GM23338 (cell line): Measurements from ENCODE around the gene ZBTB46. TPM values are rescaled to one million over a fixed set of nuclear protein-coding genes. Genes with fewer than 3 reads are reported as not detected.

Source experiments
- ATAC-seq: fragments of 200-7000 bp; cut with Tn5 transposase; 3 replicates; pipeline ENCODE4 v1.9.1; 2020
- DNase-seq: peaks from one replicate; pipeline ENCODE4 v3.0.0-alpha.2; 2015; ENCODE audit warnings: low spot score
- H2AFZ ChIP-seq: fragments of 200-600 bp; sonication (generic); 2 replicates; pipeline ENCODE4 v1.8.0; 2016; ENCODE audit warnings: antibody characterized with exemption, mild to moderate bottlenecking, moderate library complexity
- H3F3A ChIP-seq: fragments of 200-600 bp; sonication (generic); replicated peaks from 2 replicates; pipeline ENCODE4 v1.8.0; 2017; ENCODE audit warnings: antibody characterized with exemption, mixed run types, low read depth
- H3K27ac ChIP-seq: fragments of 200-600 bp; sonication (generic); 2 replicates; pipeline ENCODE4 v1.6.1; 2016; ENCODE audit warnings: low read depth
- H3K27me3 ChIP-seq: fragments of 200-600 bp; sonication (generic); 2 replicates; pipeline ENCODE4 v1.8.0; 2016; ENCODE audit warnings: mild to moderate bottlenecking, mixed run types, moderate library complexity; ENCODE audit not compliant: insufficient read depth
- H3K36me3 ChIP-seq: fragments of 200-600 bp; sonication (generic); 2 replicates; pipeline ENCODE4 v1.8.0; 2016; ENCODE audit warnings: mild to moderate bottlenecking; ENCODE audit not compliant: insufficient read depth
- H3K4me1 ChIP-seq: fragments of 200-600 bp; sonication (generic); 2 replicates; pipeline ENCODE4 v1.8.0; 2016; ENCODE audit warnings: mild to moderate bottlenecking, moderate library complexity; ENCODE audit not compliant: insufficient read depth
- H3K4me2 ChIP-seq: fragments of 200-600 bp; sonication (generic); 2 replicates; pipeline ENCODE4 v1.7.1; 2017; ENCODE audit warnings: mixed run types
- H3K4me3 ChIP-seq: fragments of 200-600 bp; sonication (generic); 2 replicates; pipeline ENCODE4 v1.6.1; 2016; ENCODE audit warnings: mixed run types
- H3K79me2 ChIP-seq: fragments of 200-600 bp; sonication (generic); replicated peaks from 2 replicates; pipeline ENCODE4 v1.8.0; 2017; ENCODE audit warnings: mild to moderate bottlenecking; ENCODE audit not compliant: insufficient read depth
- H3K9me2 ChIP-seq: fragments of 200-600 bp; sonication (generic); 2 replicates; pipeline ENCODE4 v1.8.0; 2017; ENCODE audit not compliant: insufficient read depth
- H4K20me1 ChIP-seq: fragments of 200-600 bp; sonication (generic); replicated peaks from 2 replicates; pipeline ENCODE4 v1.8.0; 2017; ENCODE audit warnings: mild to moderate bottlenecking; ENCODE audit not compliant: insufficient read depth
- H3K27ac Mint-ChIP-seq: 2 replicates; pipeline ENCODE4 v1.8.0; 2020; ENCODE audit warnings: inconsistent platforms, mild to moderate bottlenecking, moderate library complexity, mixed read lengths
- H3K27me3 Mint-ChIP-seq: 3 replicates; pipeline ENCODE4 v1.8.0; 2022; ENCODE audit warnings: low read depth, mild to moderate bottlenecking, moderate library complexity, mixed read lengths, inconsistent platforms; ENCODE audit not compliant: insufficient read depth, poor library complexity
- H3K36me3 Mint-ChIP-seq: 3 replicates; pipeline ENCODE4 v1.8.0; 2021; ENCODE audit warnings: low read depth, mild to moderate bottlenecking, inconsistent platforms, moderate library complexity, mixed read lengths
- H3K4me1 Mint-ChIP-seq: 3 replicates; pipeline ENCODE4 v1.8.0; 2020; ENCODE audit warnings: mild to moderate bottlenecking, inconsistent platforms, mixed read lengths
- H3K4me3 Mint-ChIP-seq: 3 replicates; pipeline ENCODE4 v1.8.0; 2021; ENCODE audit warnings: moderate library complexity, mild to moderate bottlenecking, inconsistent platforms, mixed read lengths
- H3K9me3 Mint-ChIP-seq: 3 replicates; pipeline ENCODE4 v1.8.0; 2020; ENCODE audit warnings: moderate library complexity, mild to moderate bottlenecking, inconsistent platforms, mixed read lengths
- CREB1 ChIP-seq: fragments of 250-450 bp; sonication (Bioruptor Pico); IDR thresholded peaks from 2 replicates; pipeline ENCODE4 v1.5.0; 2020; ENCODE audit warnings: low read depth, mild to moderate bottlenecking, moderate library complexity
- CTCF ChIP-seq, 2 experiments: fragments of 200-600 bp in 1 of 2; sonication (generic) in 1 of 2; conservative IDR thresholded peaks; 2 replicates each; pipeline versions ENCODE4 v1.5.1 to v1.6.1; 2016 to 2017; ENCODE audit warnings: antibody characterized with exemption in 2 of 2, low read depth in 2 of 2, mild to moderate bottlenecking in 2 of 2, moderate library complexity in 1 of 2
- ETS1 ChIP-seq: IDR thresholded peaks from 2 replicates; pipeline ENCODE4 v1.6.1; 2016; ENCODE audit warnings: antibody characterized with exemption
- EZH2 ChIP-seq: fragments of 200-600 bp; sonication (generic); IDR thresholded peaks from one replicate; pipeline ENCODE4 v1.8.0; 2017; ENCODE audit warnings: antibody characterized with exemption, mild to moderate bottlenecking, low read depth; ENCODE audit not compliant: unreplicated experiment
- ZNF331 ChIP-seq: fragments of 250-450 bp; sonication (Bioruptor Pico); IDR thresholded peaks from 2 replicates; pipeline ENCODE4 v1.5.0; 2020; ENCODE audit warnings: low read depth, mild to moderate bottlenecking, moderate library complexity
- ZNF462 ChIP-seq: fragments of 250-450 bp; sonication (Bioruptor Pico); IDR thresholded peaks from 2 replicates; pipeline ENCODE4 v1.5.0; 2020; ENCODE audit warnings: mild to moderate bottlenecking, moderate library complexity
- polyA plus RNA-seq: library from polyadenylated mRNA; unstranded; fragments of >200 nt; fragmentation: Nextera tagmentation; extraction: Ambion mirVana; gene quantifications from 2 replicates; pipeline ENCODE4 v1.2.1, GENCODE V29; 2016
- total RNA-seq: library from RNA; depleted of rRNA; stranded (reverse); fragments of >200 nt; shearing (Covaris generic); gene quantifications from 2 replicates; pipeline ENCODE4 v1.2.3, GENCODE V29; 2014

The ZBTB46 gene
- total and polyA plus RNA-seq, 2 experiments from 2014 or later, result 3.2 to 26.9 TPM

GRCh38 chr20:63815615-63816253 lies 15.3 kb downstream of the ZBTB46 start:
- no peak for TF ChIP-seq CTCF (conservative IDR thresholded peaks at IDR 0.05; ENCODE audit: low read depth in 2 of 2)
- no peak for TF ChIP-seq ETS1
- TF ChIP-seq CREB1 (CRISPR knock-in tag), result no peak
- no peak for TF ChIP-seq ZNF331 (CRISPR knock-in tag)
- no peak for TF ChIP-seq EZH2
- no peak overlapping the region for H3K4me3 Mint-ChIP-seq
- Histone ChIP-seq H3K4me3 (no peak overlapping the region), H3F3A (0 out of 2 replicates have a peak, but pooled peaks cover 3% of the 10 kb centered on the region), H3K4me2 (no peak overlapping the region), H3K27me3 (no peaks in the 10 kb centered on the region), H3K27ac (no peak overlapping the region), H2AFZ (no peak overlapping the region), H4K20me1 (peaks cover 11% of the 10 kb centered on the region), H3K4me1 (no peaks in the 10 kb centered on the region), H3K36me3 (no peaks in the 10 kb centered on the region), H3K79me2 (peaks cover 58% of the 10 kb centered on the region), H3K9me2 (no peaks in the 10 kb centered on the region)
- H3K9me3 Mint-ChIP-seq, result peaks cover 8% of the 10 kb centered on the region
- peaks cover 22% of the 10 kb centered on the region for H3K27me3 Mint-ChIP-seq
- H3K36me3 Mint-ChIP-seq, result peaks cover 11% of the 10 kb centered on the region; the same call in 2 of the 3 replicates
- H3K4me1 Mint-ChIP-seq, result peaks cover 9% of the 10 kb centered on the region
- no peak overlapping the region; the same call in 1 of the 2 replicates for H3K27ac Mint-ChIP-seq
- ATAC-seq (no peak), DNase-seq (no peak)

GRCh38 chr20:63814891-63815614 lies 16.0 kb downstream of the ZBTB46 start:
- Histone ChIP-seq H3K4me2 (no peak overlapping the region), H3K27ac (no peak overlapping the region), H3K27me3 (no peaks in the 10 kb centered on the region), H3F3A (0 out of 2 replicates have a peak, but pooled peaks cover 7% of the 10 kb centered on the region), H3K4me1 (no peaks in the 10 kb centered on the region), H4K20me1 (peaks cover 11% of the 10 kb centered on the region), H3K9me2 (no peaks in the 10 kb centered on the region), H2AFZ (no peak overlapping the region), H3K36me3 (no peaks in the 10 kb centered on the region), H3K79me2 (peaks cover 58% of the 10 kb centered on the region), H3K4me3 (no peak overlapping the region)
- DNase-seq (no peak), ATAC-seq (no peak)
- no peak overlapping the region; the same call in 1 of the 2 replicates for H3K27ac Mint-ChIP-seq
- no peak for TF ChIP-seq ZNF462 (CRISPR knock-in tag)
- no peak for TF ChIP-seq ZNF331 (CRISPR knock-in tag)
- H3K27me3 Mint-ChIP-seq, result peaks cover 21% of the 10 kb centered on the region
- peaks cover 8% of the 10 kb centered on the region for H3K9me3 Mint-ChIP-seq
- peaks cover 10% of the 10 kb centered on the region for H3K4me1 Mint-ChIP-seq
- H3K36me3 Mint-ChIP-seq, result peaks cover 11% of the 10 kb centered on the region; the same call in 2 of the 3 replicates
- no peak overlapping the region for H3K4me3 Mint-ChIP-seq
